Neuron (in vitro differentiated cells): ENCODE results near the gene MYL6.
"Not testable (repeated sequence)": the region's sequence is repeated elsewhere in the genome, so short reads cannot be mapped to it uniquely, and the experiment has no call there.

Source experiments
- H2AFZ ChIP-seq: one replicate; pipeline ENCODE4 v1.6.1; 2013; ENCODE audit warnings: low read depth, mild to moderate bottlenecking, inconsistent platforms, low read length, moderate library complexity
- H3K27me3 ChIP-seq: one replicate; pipeline ENCODE4 v1.6.1; 2013; ENCODE audit warnings: low read length; ENCODE audit not compliant: insufficient read depth
- H3K36me3 ChIP-seq: one replicate; pipeline ENCODE4 v1.6.1; 2013; ENCODE audit warnings: low read length; ENCODE audit not compliant: insufficient read depth
- H3K4me1 ChIP-seq: one replicate; pipeline ENCODE4 v1.6.1; 2013; ENCODE audit warnings: low read length; ENCODE audit not compliant: insufficient read depth
- H3K4me3 ChIP-seq: 2 replicates; pipeline ENCODE4 v1.5.1; 2013; ENCODE audit warnings: mild to moderate bottlenecking, low read length, moderate library complexity
- H3K9me3 ChIP-seq: one replicate; pipeline ENCODE4 v1.6.1; 2013; ENCODE audit warnings: low read length

Gene MYL6

GRCh38 chr12:56158029-56158925 lies at the start of gene MYL6:
TSS of gene MYL6 (plus strand) at chr12:56158359. CDS start at chr12:56158402, 43 bp downstream.
- Histone ChIP-seq H3K4me3 (peak within 1 kb of the TSS; percentile 85), H3K27me3 (no peaks in the 10 kb centered on the region), H3K36me3 (peaks cover 52% of the 10 kb centered on the region), H3K9me3 (no peaks in the 10 kb centered on the region), H3K4me1 (peaks cover 40% of the 10 kb centered on the region), H2AFZ (peak within 1 kb of the TSS; percentile 21)

DNA sequence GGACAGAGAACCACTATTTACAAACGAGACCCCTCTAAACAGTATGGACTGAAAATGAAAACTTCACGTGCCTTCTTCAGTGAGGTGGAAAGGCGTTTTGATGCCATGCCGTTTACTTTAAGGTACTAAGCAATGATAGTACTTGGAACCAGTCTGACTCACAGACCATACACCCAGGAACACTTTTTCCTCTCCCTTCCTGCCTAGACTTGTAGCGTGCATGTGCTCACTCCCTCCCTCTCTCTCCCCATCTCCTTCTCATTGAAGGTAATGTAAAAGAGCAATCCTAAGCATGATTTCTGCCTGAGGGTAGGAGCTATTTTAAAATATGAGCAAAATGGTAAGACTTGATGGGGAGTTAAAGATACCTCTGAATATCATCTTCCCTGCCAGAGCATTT lies 47.6 kb upstream of the MYL6 start:
- peaks cover 73% of the 10 kb centered on the region for H3K36me3 ChIP-seq
- peaks cover 8% of the 10 kb centered on the region for H3K4me1 ChIP-seq
- no peak overlapping the region for H2AFZ ChIP-seq
- no peaks in the 10 kb centered on the region for H3K9me3 ChIP-seq
- H3K4me3 ChIP-seq: no peak overlapping the region
- no peaks in the 10 kb centered on the region for H3K27me3 ChIP-seq

GRCh38 chr12:56114084-56114483 lies 44.1 kb upstream of the MYL6 start:
- Histone ChIP-seq H3K27me3 (no peaks in the 10 kb centered on the region), H3K36me3 (peaks cover 47% of the 10 kb centered on the region), H3K9me3 (no peaks in the 10 kb centered on the region), H3K4me3 (no peak overlapping the region), H2AFZ (no peak overlapping the region), H3K4me1 (peaks cover 9% of the 10 kb centered on the region)

DNA sequence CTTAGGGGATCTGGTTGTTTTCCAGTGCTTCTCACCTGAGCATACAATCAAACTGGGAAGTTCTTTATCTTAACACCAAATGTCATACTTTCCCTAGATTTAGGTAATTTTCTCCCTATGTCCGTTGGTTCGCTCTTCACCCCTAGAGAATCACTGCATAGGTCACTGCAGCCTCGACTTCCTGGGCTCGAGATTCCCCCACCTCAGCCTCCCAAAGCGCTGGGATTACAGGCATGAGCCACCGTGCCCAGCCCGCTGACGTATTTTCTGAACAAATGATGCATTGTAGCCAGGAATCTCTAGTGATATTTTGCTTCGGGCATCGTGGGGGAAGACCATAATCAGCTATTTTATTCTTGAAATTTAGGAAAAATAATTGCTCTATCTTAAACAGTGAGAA lies 42.8 kb upstream of the MYL6 start:
- H3K4me1 ChIP-seq: peaks cover 18% of the 10 kb centered on the region
- H2AFZ ChIP-seq: peak overlapping the region; percentile 83
- no peaks in the 10 kb centered on the region for H3K27me3 ChIP-seq
- H3K36me3 ChIP-seq: peaks cover 41% of the 10 kb centered on the region
- H3K9me3 ChIP-seq: no peaks in the 10 kb centered on the region
- H3K4me3 ChIP-seq: peak overlapping the region; percentile 64

DNA sequence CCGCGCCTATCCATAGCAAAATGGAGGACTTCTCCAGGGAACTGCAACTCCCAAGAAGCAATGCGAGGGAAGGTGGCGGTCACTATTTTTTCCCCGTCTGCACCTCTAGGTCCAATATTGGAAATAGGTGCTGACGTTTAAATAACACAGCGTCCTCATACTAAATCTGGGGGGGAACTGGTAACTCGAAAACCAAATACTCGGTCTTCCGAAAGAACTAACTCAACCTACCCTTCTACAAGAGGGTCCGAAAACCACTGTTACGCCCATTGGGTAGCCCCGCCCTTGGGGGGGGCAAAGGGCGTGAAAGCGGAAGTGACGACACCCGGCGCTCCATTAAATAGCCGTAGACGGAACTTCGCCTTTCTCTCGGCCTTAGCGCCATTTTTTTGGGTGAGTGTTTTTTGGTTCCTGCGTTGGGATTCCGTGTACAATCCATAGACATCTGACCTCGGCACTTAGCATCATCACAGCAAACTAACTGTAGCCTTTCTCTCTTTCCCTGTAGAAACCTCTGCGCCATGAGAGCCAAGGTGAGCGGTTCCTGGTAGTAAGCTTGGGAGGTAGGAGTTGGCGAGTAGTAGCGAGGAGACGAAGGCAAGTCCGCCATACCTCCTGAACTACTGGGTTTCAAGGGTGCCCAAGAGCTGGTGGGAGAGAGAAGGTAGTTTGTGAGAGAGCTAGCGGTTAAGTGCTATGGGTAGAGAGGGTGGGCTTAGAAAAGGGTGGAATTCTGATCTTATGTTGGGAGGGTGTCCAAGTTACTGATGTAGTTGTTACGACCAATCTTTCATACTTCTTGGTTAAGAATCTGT lies 41.7 kb upstream of the MYL6 start, which contains the start of gene RPL41:
TSS of gene RPL41 (plus strand) at position 367 of the 815 bp plus-strand sequence.
- no peaks in the 10 kb centered on the region for H3K9me3 ChIP-seq
- H3K36me3 ChIP-seq: peaks cover 41% of the 10 kb centered on the region
- H2AFZ ChIP-seq: peak within 1 kb of the TSS; percentile 83
- peaks cover 18% of the 10 kb centered on the region for H3K4me1 ChIP-seq
- H3K27me3 ChIP-seq: no peaks in the 10 kb centered on the region
- peak within 1 kb of the TSS; percentile 64 for H3K4me3 ChIP-seq

- H3K9me3 ChIP-seq, H3K27me3 ChIP-seq, H2AFZ ChIP-seq: not testable (repeated sequence)
- H3K36me3 ChIP-seq: peaks cover 40% of the 10 kb centered on the region
- peaks cover 18% of the 10 kb centered on the region for H3K4me1 ChIP-seq
- H3K4me3 ChIP-seq: peak overlapping the region; percentile 64
Measured at GRCh38 chr12:56117082-56117706, 41.0 kb upstream of the MYL6 start.

GRCh38 chr12:56117778-56118687 lies 40.1 kb upstream of the MYL6 start, which contains the start of gene ZC3H10:
TSS of gene ZC3H10 (plus strand) at chr12:56118266. CDS start at chr12:56120563, 2,297 bp downstream.
- H3K36me3 ChIP-seq: peaks cover 37% of the 10 kb centered on the region

DNA sequence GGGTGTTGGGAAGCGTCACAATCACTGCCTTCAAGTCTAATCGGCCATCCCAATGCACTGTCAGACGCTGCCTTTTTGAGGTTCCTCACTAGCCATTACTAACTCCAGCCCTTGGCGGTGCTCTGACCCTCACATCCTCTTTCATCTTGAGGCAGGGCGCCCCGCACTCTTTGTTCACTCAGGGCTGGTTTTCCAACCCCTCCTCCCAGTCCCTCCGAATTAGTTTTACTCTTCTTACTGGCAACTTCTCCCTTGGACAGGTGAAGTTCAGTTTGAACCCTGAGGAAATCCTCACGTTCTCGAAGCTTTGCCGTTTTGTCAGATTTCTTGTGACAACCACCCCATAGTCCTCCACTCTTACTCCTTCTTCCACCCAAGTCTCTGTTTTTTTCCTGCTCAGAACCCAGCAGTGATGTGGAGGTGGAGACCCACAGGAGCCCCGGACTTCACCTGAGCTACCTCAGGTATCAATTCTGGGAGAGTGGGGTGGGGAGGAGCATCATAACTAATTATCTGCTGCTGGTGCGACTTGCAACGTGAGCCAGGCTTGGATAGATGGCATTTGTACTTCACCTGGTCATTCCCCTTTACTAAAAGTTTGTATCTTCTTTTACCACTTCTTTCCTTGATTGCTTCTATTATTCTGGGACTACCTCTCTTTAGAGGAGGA lies 39.3 kb upstream of the MYL6 start:
- H3K9me3 ChIP-seq: no peaks in the 10 kb centered on the region
- H2AFZ ChIP-seq: no peak overlapping the region
- H3K4me1 ChIP-seq: peaks cover 18% of the 10 kb centered on the region
- H3K27me3 ChIP-seq: no peaks in the 10 kb centered on the region
- H3K4me3 ChIP-seq: peak overlapping the region; percentile 69
- peaks cover 33% of the 10 kb centered on the region for H3K36me3 ChIP-seq

More at GRCh38 chr12:56117778-56118687, 40.1 kb upstream of the MYL6 start, which contains the start of gene ZC3H10:
- H3K27me3 ChIP-seq: no peaks in the 10 kb centered on the region
- peak within 1 kb of the TSS; percentile 69 for H3K4me3 ChIP-seq
- no peak within 1 kb of the TSS for H2AFZ ChIP-seq
- peaks cover 18% of the 10 kb centered on the region for H3K4me1 ChIP-seq
- H3K9me3 ChIP-seq: no peaks in the 10 kb centered on the region

DNA sequence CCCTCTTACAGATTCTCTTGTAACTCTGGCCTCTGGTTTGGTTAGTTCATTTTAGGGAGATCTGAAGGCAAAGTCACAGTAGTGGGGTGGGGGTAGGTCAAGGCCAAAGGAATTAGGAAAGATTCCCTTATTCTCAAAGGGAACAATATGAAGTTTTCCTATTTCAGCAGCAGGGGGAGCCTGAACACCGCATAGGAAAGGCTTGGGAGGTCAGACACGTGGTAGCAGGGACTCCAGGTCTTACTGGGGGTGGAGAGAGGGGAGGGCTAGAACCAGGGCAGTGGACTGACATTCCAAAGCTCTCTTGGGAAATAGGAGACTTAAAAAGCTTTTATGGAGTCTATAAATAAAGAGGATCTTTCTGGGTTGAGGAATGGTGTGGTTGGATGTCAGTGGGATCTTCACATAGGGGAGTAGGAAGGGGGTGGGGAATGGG lies 38.8 kb upstream of the MYL6 start:
- no peaks in the 10 kb centered on the region for H3K9me3 ChIP-seq
- peaks cover 18% of the 10 kb centered on the region for H3K4me1 ChIP-seq
- no peaks in the 10 kb centered on the region for H3K27me3 ChIP-seq
- no peak overlapping the region for H2AFZ ChIP-seq
- H3K36me3 ChIP-seq: peaks cover 28% of the 10 kb centered on the region
- peak overlapping the region; percentile 69 for H3K4me3 ChIP-seq

- H2AFZ ChIP-seq: no peak overlapping the region
- H3K4me1 ChIP-seq: peaks cover 18% of the 10 kb centered on the region
- no peaks in the 10 kb centered on the region for H3K27me3 ChIP-seq
- H3K36me3 ChIP-seq: peaks cover 28% of the 10 kb centered on the region
- H3K9me3 ChIP-seq: no peaks in the 10 kb centered on the region
- no peak overlapping the region for H3K4me3 ChIP-seq
Measured at GRCh38 chr12:56120158-56120846, 37.9 kb upstream of the MYL6 start.

GRCh38 chr12:56121204-56121870 lies 36.8 kb upstream of the MYL6 start:
- H3K36me3 ChIP-seq: peaks cover 28% of the 10 kb centered on the region
- no peak overlapping the region for H2AFZ ChIP-seq
- H3K4me1 ChIP-seq: peaks cover 21% of the 10 kb centered on the region
- no peaks in the 10 kb centered on the region for H3K27me3 ChIP-seq
- no peaks in the 10 kb centered on the region for H3K9me3 ChIP-seq
- no peak overlapping the region for H3K4me3 ChIP-seq
